GM18951 (cell line): Measurements from ENCODE around the gene PACS1.
"Not testable (repeated sequence)": the region's sequence is repeated elsewhere in the genome, so short reads cannot be mapped to it uniquely, and the experiment has no call there.

Source experiments
- POLR2A ChIP-seq: IDR thresholded peaks from 4 replicates; pipeline ENCODE4 v1.6.1; 2011; ENCODE audit warnings: mild to moderate bottlenecking; ENCODE audit not compliant: insufficient read length, insufficient read depth; ENCODE audit errors: extremely low read depth
- in situ Hi-C: fragments of 300-500 bp; cut with MboI; formaldehyde crosslinking; loops from one replicate; pipeline ENCODE4 v1.12.0; 2022; ENCODE audit warnings: low sequenced_read_pairs, mixed read lengths, inconsistent platforms; ENCODE audit not compliant: unreplicated experiment

PACS1 gene

GRCh38 chr11:66069715-66070603, at the start of gene PACS1:
Gene PACS1 (plus strand): TSS chr11:66070272. CDS start chr11:66070487, 215 bp downstream.
- in situ Hi-C loops: no loop called here
- TF ChIP-seq POLR2A: peak; percentile 75

- TF ChIP-seq POLR2A: no peak
- in situ Hi-C loops: no loop called here
Measured at GRCh38 chr11:66020618-66021357, 49.3 kb upstream of the PACS1 start.

GRCh38 chr11:66022401-66023185, 47.5 kb upstream of the PACS1 start:
- in situ Hi-C loops: no loop called here
- no peak for TF ChIP-seq POLR2A

- in situ Hi-C loops: not testable (repeated sequence)
Measured at GRCh38 chr11:66023186-66023440, 47.0 kb upstream of the PACS1 start.

- TF ChIP-seq POLR2A: no peak
- in situ Hi-C loops: no loop called here
Measured at GRCh38 chr11:66026017-66026529, 44.0 kb upstream of the PACS1 start, which contains the start of gene CATSPER1. Gene CATSPER1 (minus strand): TSS chr11:66026479. CDS start chr11:66026379, 100 bp downstream.

GRCh38 chr11:66032957-66033735, 36.9 kb upstream of the PACS1 start:
- TF ChIP-seq POLR2A: no peak
- in situ Hi-C loops: no loop called here

GRCh38 chr11:66035653-66036333, 34.3 kb upstream of the PACS1 start:
- in situ Hi-C loops: no loop called here

GRCh38 chr11:66036334-66036710, 33.8 kb upstream of the PACS1 start:
- in situ Hi-C loops: no loop called here

More at GRCh38 chr11:66035653-66036333, 34.3 kb upstream of the PACS1 start:
- no peak for TF ChIP-seq POLR2A

GRCh38 chr11:66037327-66037726, 32.7 kb upstream of the PACS1 start:
- in situ Hi-C loops: no loop called here
- TF ChIP-seq POLR2A: no peak

More at GRCh38 chr11:66036334-66036710, 33.8 kb upstream of the PACS1 start:
- TF ChIP-seq POLR2A: no peak

- no peak for TF ChIP-seq POLR2A
- in situ Hi-C loops: no loop called here
Measured at GRCh38 chr11:66039765-66040164, 30.3 kb upstream of the PACS1 start.

- in situ Hi-C loops: no loop called here
Measured at GRCh38 chr11:66042227-66042995, 27.7 kb upstream of the PACS1 start.

More at GRCh38 chr11:66042227-66042995, 27.7 kb upstream of the PACS1 start:
- TF ChIP-seq POLR2A: no peak
